Ovary (tissue), 9 donors: ENCODE data around the gene TAB2. TPM values are rescaled to one million over a fixed set of nuclear protein-coding genes. Genes with fewer than 3 reads are reported as not detected.

ENCODE experiments used
- DNase-seq, 5 donors: peaks; one replicate each; pipeline ENCODE4 v3.0.0-alpha.2; 2019 to 2020
- H3K27ac ChIP-seq, 2 donors: fragments of 200-600 bp; one replicate each; pipeline versions ENCODE4 v1.5.1 to v1.8.0; 2019 to 2022
- H3K27me3 ChIP-seq: fragments of 200-600 bp; one replicate; pipeline ENCODE4 v1.8.0; 2022
- H3K36me3 ChIP-seq: fragments of 200-600 bp; sonication (generic); one replicate; pipeline ENCODE4 v1.5.1; 2019
- H3K4me1 ChIP-seq: one replicate; pipeline ENCODE4 v1.8.1; 2013; ENCODE audit warnings: mild to moderate bottlenecking, moderate library complexity; ENCODE audit not compliant: insufficient read depth
- H3K4me3 ChIP-seq: fragments of 200-600 bp; sonication (generic); one replicate; pipeline ENCODE4 v1.5.1; 2017
- H3K9me3 ChIP-seq, 2 donors: fragments of 200-600 bp in 1 of 2; sonication (generic) in 1 of 2; one replicate each; pipeline versions ENCODE4 v1.5.1 to v1.8.1; 2013 to 2019; ENCODE audit warnings: mild to moderate bottlenecking in 1 of 2, moderate library complexity in 1 of 2
- CTCF ChIP-seq, 3 donors: fragments of 450-650 bp in 2 of 3; fragments of 200-600 bp in 1 of 3; IDR thresholded peaks; one replicate each; pipeline versions ENCODE4 v1.5.1 to v1.8.0; 2016 to 2022; ENCODE audit warnings: antibody characterized with exemption in 3 of 3, mild to moderate bottlenecking in 1 of 3
- EP300 ChIP-seq: sonication (generic); formaldehyde crosslinking; IDR thresholded peaks from one replicate; pipeline ENCODE4 v1.6.1; 2017; ENCODE audit warnings: antibody characterized with exemption
- POLR2A ChIP-seq: fragments of 450-650 bp; IDR thresholded peaks from one replicate; pipeline ENCODE4 v1.6.1; 2017; ENCODE audit warnings: antibody characterized with exemption, mild to moderate bottlenecking, moderate library complexity
- WGBS, 3 donors: extraction: QIAGEN DNeasy Blood & Tissue Kit in 1 of 3; methylation state at CpG; one replicate each; pipeline versions ENCODE4 v1.1.5 to v1.1.7; 2013 to 2017; 5-methylcytosine and 5-hydroxymethylcytosine counted together
- intact Hi-C, 4 donors: fragments of 100-400 bp; cut with DNase I; formaldehyde crosslinking; loops; one replicate each; pipeline versions ENCODE4 v1.11.0 to v1.15.1; 2022 to 2023
- polyA plus RNA-seq, 2 donors: library from polyadenylated mRNA; stranded (reverse); fragments of 200-250 nt in 1 of 2; fragments of 350-450 nt in 1 of 2; fragmentation: Illumina TruSeq in 1 of 2; extraction: RNeasy Lipid Tissue Mini Kit (QIAGEN cat#74804) in 1 of 2; gene quantifications; one replicate each; pipeline ENCODE4 v1.2.3, GENCODE V29; 2013 to 2014
- total RNA-seq, 7 donors: library from RNA; depleted of rRNA in 2 of 7; stranded (reverse); fragments of >200 nt in 2 of 7; fragmentation: NEBNext Ultra II Directional in 3 of 7; extraction: Animal tissue kit (Norgen Biotek cat#: 25700) in 3 of 7; gene quantifications; one replicate each; pipeline versions ENCODE4 v1.1.0 to v1.2.4, GENCODE V29; 2016 to 2023
- donor health status: DM: no; HTN: no; CAD: no; lungs with moderate emphysema.
- donor health status: DM: no; HTN: no; CAD: no.
- donor health status: Bipolar disorder and iron deficiency.
- donor health status: DM: yes; HTN: yes; CAD: no.
- donor health status: DM: no; HTN: no; CAD: no.
- donor health status: DM: yes; HTN: yes; CAD: no.

The TAB2 gene
- total and polyA plus RNA-seq, 9 donors, result 39.6 to 75.9 (median 62.6) TPM

- H3K4me3 ChIP-seq, result no peak overlapping the region
- no peak for DNase-seq
- H3K27ac ChIP-seq, result no peak overlapping the region
- TF ChIP-seq EP300 (no peak), POLR2A (no peak), CTCF (IDR thresholded peaks at IDR 0.05) (no peak)
- 78 to 85% (median 80%) methylated on average over 4 of the region's 4 CpGs for WGBS, 3 donors
- no peaks in the 10 kb centered on the region for H3K9me3 ChIP-seq
- no peaks in the 10 kb centered on the region for H3K27me3 ChIP-seq
- no peaks in the 10 kb centered on the region for H3K4me1 ChIP-seq
- intact Hi-C loops, result no loop called here
- H3K36me3 ChIP-seq, result no peaks in the 10 kb centered on the region
These were observed 28.2 kb upstream of the TAB2 start for GRCh38 chr6:149289192-149289781.

DNA sequence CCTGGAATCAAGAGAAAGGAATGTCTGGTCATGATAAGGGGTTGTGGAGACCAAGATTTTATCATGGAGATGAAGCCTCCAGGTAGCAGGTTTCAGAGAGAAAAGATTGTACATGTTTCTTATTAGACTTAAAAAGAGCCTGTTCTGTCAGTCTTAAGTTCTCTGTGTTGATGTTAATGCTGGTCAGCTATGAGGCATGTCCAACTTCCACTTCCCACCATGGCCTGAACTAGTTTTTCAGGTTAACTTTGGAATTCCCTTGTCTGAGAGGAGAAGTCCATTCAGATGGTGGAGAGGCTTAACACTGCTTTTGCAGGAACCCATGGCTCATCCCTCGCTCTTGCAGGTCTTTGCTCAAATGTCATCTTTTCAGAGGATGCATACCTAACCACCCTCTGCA is 27.5 kb upstream of the TAB2 start:
- Histone ChIP-seq H3K27ac (no peak overlapping the region), H3K36me3 (no peaks in the 10 kb centered on the region), H3K9me3 (no peaks in the 10 kb centered on the region), H3K4me3 (no peak overlapping the region), H3K27me3 (no peaks in the 10 kb centered on the region), H3K4me1 (no peaks in the 10 kb centered on the region)
- DNase-seq, result no peak
- WGBS, 3 donors, result 98 to 100% (median 100%) methylated on average over 1 of the region's 1 CpG
- TF ChIP-seq CTCF (IDR thresholded peaks at IDR 0.05) (no peak), POLR2A (no peak), EP300 (no peak)
- intact Hi-C loops, result no loop called here

GRCh38 chr6:149293244-149293643 is 24.3 kb upstream of the TAB2 start:
- H3K36me3 ChIP-seq, result no peaks in the 10 kb centered on the region
- H3K27ac ChIP-seq, result no peak overlapping the region
- intact Hi-C loops, result no loop called here
- no peaks in the 10 kb centered on the region for H3K27me3 ChIP-seq
- DNase-seq, result no peak
- no peak for TF ChIP-seq EP300
- no peak for TF ChIP-seq POLR2A
- no peak for TF ChIP-seq CTCF (IDR thresholded peaks at IDR 0.05)
- H3K4me3 ChIP-seq, result no peak overlapping the region
- 93 to 96% (median 94%) methylated on average over 1 of the region's 1 CpG for WGBS, 3 donors
- no peaks in the 10 kb centered on the region for H3K4me1 ChIP-seq
- no peaks in the 10 kb centered on the region for H3K9me3 ChIP-seq

- no peaks in the 10 kb centered on the region for H3K36me3 ChIP-seq
- H3K4me3 ChIP-seq, result no peak overlapping the region
- 96 to 100% (median 100%) methylated on average over 1 of the region's 1 CpG for WGBS, 3 donors
- DNase-seq, result no peak
- no peaks in the 10 kb centered on the region for H3K9me3 ChIP-seq
- no peaks in the 10 kb centered on the region for H3K27me3 ChIP-seq
- intact Hi-C loops, result no loop called here
- no peak overlapping the region for H3K27ac ChIP-seq
- TF ChIP-seq POLR2A (no peak), EP300 (no peak), CTCF (IDR thresholded peaks at IDR 0.05) (no peak)
- H3K4me1 ChIP-seq, result no peaks in the 10 kb centered on the region
These were observed 16.9 kb upstream of the TAB2 start for GRCh38 chr6:149300563-149300962.
